A549 (cell line): ENCODE data around the gene POU1F1.

Experiments used
- BHLHE40 ChIP-seq: IDR thresholded peaks from 2 replicates; pipeline ENCODE4 v1.6.1; 2012; ENCODE audit warnings: low read depth, low read length, inconsistent platforms
- CHD2 ChIP-seq: fragments of 150-350 bp; IDR thresholded peaks from 2 replicates; pipeline ENCODE4 v1.6.1; 2014; ENCODE audit warnings: low read length; ENCODE audit not compliant: partially characterized antibody
- CHD4 ChIP-seq: fragments of 200-600 bp; sonication (generic); IDR thresholded peaks from 2 replicates; pipeline ENCODE4 v1.6.1; 2016; ENCODE audit warnings: antibody characterized with exemption, mild to moderate bottlenecking, borderline replicate concordance
- EHMT2 ChIP-seq: fragments of 200-600 bp; sonication (generic); IDR thresholded peaks from 2 replicates; pipeline ENCODE4 v1.6.1; 2016; ENCODE audit warnings: antibody characterized with exemption, low read depth, mild to moderate bottlenecking, moderate library complexity
- MAZ ChIP-seq: fragments of 150-350 bp; IDR thresholded peaks from 2 replicates; pipeline ENCODE4 v1.6.1; 2014; ENCODE audit warnings: antibody characterized with exemption, low read depth, low read length, borderline replicate concordance
- PHF8 ChIP-seq: fragments of 200-600 bp; sonication (generic); IDR thresholded peaks from 2 replicates; pipeline ENCODE4 v1.6.1; 2016; ENCODE audit warnings: low read depth, mild to moderate bottlenecking, antibody characterized with exemption, moderate library complexity, borderline replicate concordance
- POLR2A ChIP-seq: IDR thresholded peaks from 2 replicates; pipeline ENCODE4 v1.6.1; 2012; ENCODE audit warnings: mild to moderate bottlenecking, low read length
- POLR2AphosphoS2 ChIP-seq: conservative IDR thresholded peaks from 2 replicates; pipeline ENCODE4 v1.6.1; 2012; ENCODE audit warnings: low read length, improper control_type of control experiment, inconsistent platforms
- RCOR1 ChIP-seq: fragments of 150-350 bp; IDR thresholded peaks from 2 replicates; pipeline ENCODE4 v1.6.1; 2014; ENCODE audit warnings: antibody characterized with exemption, low read length, low read depth
- ZC3H11A ChIP-seq: fragments of 450-650 bp; IDR thresholded peaks from 2 replicates; pipeline ENCODE4 v1.6.1; 2014; ENCODE audit warnings: antibody characterized with exemption, mild to moderate bottlenecking
- TF ChIP-seq, protein P1 (sequence below): fragments of 250-450 bp; sonication (Bioruptor Pico); IDR thresholded peaks from 2 replicates; pipeline ENCODE4 v1.5.0; 2021; ENCODE audit warnings: mild to moderate bottlenecking, moderate library complexity, borderline replicate concordance
- TF ChIP-seq, protein P2 (sequence below): fragments of >200 bp; sonication (Bioruptor Twin); formaldehyde crosslinking; IDR thresholded peaks from 3 replicates; pipeline ENCODE4 v1.5.1; 2016
- TF ChIP-seq, protein P3 (sequence below): fragments of 200-600 bp; sonication (generic); IDR thresholded peaks from 2 replicates; pipeline ENCODE4 v1.6.1; 2016; ENCODE audit warnings: antibody characterized with exemption, mild to moderate bottlenecking, moderate library complexity

DNA sequence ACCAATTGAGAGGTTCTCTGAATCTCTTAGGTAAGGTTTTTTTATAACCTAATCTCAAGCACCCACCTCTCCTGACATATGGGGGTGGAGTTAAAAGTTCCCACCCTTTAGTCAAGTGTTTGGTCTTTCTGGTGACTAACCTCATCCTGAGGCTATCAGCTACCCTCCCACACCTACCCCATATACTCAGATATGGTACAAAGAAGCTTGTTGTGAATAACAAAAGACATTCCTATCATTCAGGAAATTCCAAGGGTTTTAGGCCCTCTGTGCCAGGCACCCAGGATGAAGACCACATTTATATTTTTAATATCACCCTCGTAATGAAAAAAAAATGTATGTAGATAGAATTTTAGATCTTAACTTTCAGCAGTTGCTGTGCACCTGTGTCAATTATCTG lies 40.3 kb downstream of the POU1F1 start:
- TF ChIP-seq, protein P1, sequence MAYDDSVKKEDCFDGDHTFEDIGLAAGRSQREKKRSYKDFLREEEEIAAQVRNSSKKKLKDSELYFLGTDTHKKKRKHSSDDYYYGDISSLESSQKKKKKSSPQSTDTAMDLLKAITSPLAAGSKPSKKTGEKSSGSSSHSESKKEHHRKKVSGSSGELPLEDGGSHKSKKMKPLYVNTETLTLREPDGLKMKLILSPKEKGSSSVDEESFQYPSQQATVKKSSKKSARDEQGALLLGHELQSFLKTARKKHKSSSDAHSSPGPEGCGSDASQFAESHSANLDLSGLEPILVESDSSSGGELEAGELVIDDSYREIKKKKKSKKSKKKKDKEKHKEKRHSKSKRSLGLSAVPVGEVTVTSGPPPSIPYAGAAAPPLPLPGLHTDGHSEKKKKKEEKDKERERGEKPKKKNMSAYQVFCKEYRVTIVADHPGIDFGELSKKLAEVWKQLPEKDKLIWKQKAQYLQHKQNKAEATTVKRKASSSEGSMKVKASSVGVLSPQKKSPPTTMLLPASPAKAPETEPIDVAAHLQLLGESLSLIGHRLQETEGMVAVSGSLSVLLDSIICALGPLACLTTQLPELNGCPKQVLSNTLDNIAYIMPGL (CRISPR knock-in tag): no peak
- TF ChIP-seq, protein P2, sequence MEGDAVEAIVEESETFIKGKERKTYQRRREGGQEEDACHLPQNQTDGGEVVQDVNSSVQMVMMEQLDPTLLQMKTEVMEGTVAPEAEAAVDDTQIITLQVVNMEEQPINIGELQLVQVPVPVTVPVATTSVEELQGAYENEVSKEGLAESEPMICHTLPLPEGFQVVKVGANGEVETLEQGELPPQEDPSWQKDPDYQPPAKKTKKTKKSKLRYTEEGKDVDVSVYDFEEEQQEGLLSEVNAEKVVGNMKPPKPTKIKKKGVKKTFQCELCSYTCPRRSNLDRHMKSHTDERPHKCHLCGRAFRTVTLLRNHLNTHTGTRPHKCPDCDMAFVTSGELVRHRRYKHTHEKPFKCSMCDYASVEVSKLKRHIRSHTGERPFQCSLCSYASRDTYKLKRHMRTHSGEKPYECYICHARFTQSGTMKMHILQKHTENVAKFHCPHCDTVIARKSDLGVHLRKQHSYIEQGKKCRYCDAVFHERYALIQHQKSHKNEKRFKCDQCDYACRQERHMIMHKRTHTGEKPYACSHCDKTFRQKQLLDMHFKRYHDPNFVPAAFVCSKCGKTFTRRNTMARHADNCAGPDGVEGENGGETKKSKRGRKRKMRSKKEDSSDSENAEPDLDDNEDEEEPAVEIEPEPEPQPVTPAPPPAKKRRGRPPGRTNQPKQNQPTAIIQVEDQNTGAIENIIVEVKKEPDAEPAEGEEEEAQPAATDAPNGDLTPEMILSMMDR: no peak
- TF ChIP-seq ZC3H11A: no peak
- TF ChIP-seq POLR2AphosphoS2: no peak
- no peak for TF ChIP-seq RCOR1
- TF ChIP-seq, protein P3, sequence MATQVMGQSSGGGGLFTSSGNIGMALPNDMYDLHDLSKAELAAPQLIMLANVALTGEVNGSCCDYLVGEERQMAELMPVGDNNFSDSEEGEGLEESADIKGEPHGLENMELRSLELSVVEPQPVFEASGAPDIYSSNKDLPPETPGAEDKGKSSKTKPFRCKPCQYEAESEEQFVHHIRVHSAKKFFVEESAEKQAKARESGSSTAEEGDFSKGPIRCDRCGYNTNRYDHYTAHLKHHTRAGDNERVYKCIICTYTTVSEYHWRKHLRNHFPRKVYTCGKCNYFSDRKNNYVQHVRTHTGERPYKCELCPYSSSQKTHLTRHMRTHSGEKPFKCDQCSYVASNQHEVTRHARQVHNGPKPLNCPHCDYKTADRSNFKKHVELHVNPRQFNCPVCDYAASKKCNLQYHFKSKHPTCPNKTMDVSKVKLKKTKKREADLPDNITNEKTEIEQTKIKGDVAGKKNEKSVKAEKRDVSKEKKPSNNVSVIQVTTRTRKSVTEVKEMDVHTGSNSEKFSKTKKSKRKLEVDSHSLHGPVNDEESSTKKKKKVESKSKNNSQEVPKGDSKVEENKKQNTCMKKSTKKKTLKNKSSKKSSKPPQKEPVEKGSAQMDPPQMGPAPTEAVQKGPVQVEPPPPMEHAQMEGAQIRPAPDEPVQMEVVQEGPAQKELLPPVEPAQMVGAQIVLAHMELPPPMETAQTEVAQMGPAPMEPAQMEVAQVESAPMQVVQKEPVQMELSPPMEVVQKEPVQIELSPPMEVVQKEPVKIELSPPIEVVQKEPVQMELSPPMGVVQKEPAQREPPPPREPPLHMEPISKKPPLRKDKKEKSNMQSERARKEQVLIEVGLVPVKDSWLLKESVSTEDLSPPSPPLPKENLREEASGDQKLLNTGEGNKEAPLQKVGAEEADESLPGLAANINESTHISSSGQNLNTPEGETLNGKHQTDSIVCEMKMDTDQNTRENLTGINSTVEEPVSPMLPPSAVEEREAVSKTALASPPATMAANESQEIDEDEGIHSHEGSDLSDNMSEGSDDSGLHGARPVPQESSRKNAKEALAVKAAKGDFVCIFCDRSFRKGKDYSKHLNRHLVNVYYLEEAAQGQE: no peak
- no peak for TF ChIP-seq POLR2A
- TF ChIP-seq PHF8: no peak
- no peak for TF ChIP-seq CHD2
- TF ChIP-seq BHLHE40: no peak
- no peak for TF ChIP-seq MAZ
- no peak for TF ChIP-seq EHMT2
- TF ChIP-seq CHD4: no peak
